WTC11 (cell line): ENCODE data around the gene TBC1D24. TPM values are rescaled to one million over a fixed set of nuclear protein-coding genes. Genes with fewer than 3 reads are reported as not detected.

Experiments
- ATAC-seq: fragments of 200-7000 bp; cut with Tn5 transposase; 2 replicates; pipeline ENCODE4 v1.10.0; 2021; ENCODE audit warnings: mild to moderate bottlenecking, moderate library complexity
- CTCF ChIA-PET: fragments of 300-600 bp; sonication (Branson Sonifier 250); formaldehyde crosslinking; loops from one replicate; lab custom pipeline; 2021; ENCODE audit warnings: antibody characterized with exemption; lab: Charles Lee
- POLR2A ChIA-PET: fragments of 350-600 bp; sonication (Branson Sonifier 250); formaldehyde crosslinking; loops from one replicate; lab custom pipeline; 2021; ENCODE audit warnings: antibody characterized with exemption; lab: Charles Lee
- DNase-seq: peaks from one replicate; pipeline ENCODE4 v3.0.0; 2021; ENCODE audit warnings: low spot score
- H3K27ac Mint-ChIP-seq: 2 replicates; pipeline ENCODE4 v1.8.0; 2021; ENCODE audit warnings: mixed read lengths
- H3K27me3 Mint-ChIP-seq: 2 replicates; pipeline ENCODE4 v1.8.0; 2021; ENCODE audit warnings: low read depth, mild to moderate bottlenecking, moderate library complexity, mixed read lengths
- H3K36me3 Mint-ChIP-seq: 2 replicates; pipeline ENCODE4 v1.8.0; 2021; ENCODE audit warnings: mixed read lengths
- H3K4me1 Mint-ChIP-seq: 2 replicates; pipeline ENCODE4 v1.8.0; 2022; ENCODE audit warnings: mixed read lengths
- H3K4me3 Mint-ChIP-seq: 2 replicates; pipeline ENCODE4 v1.8.0; 2021; ENCODE audit warnings: mild to moderate bottlenecking, moderate library complexity, mixed read lengths
- H3K9me3 Mint-ChIP-seq: 2 replicates; pipeline ENCODE4 v1.8.0; 2021; ENCODE audit warnings: mixed read lengths
- ARID4B ChIP-seq: sonication (generic); formaldehyde crosslinking; IDR thresholded peaks from 2 replicates; pipeline ENCODE4 v1.8.0; 2023; ENCODE audit warnings: missing genetic modification reagents, mild to moderate bottlenecking, borderline replicate concordance
- ATF6 ChIP-seq: sonication (generic); formaldehyde crosslinking; IDR thresholded peaks from 2 replicates; pipeline ENCODE4 v1.8.1; 2023; ENCODE audit warnings: mild to moderate bottlenecking, missing genetic modification reagents
- FOXP1 ChIP-seq: sonication (generic); formaldehyde crosslinking; IDR thresholded peaks from 2 replicates; pipeline ENCODE4 v1.8.0; 2022; ENCODE audit warnings: missing genetic modification reagents, mild to moderate bottlenecking, moderate library complexity, borderline replicate concordance
- GRHL2 ChIP-seq: fragments of 250-450 bp; sonication (Bioruptor Pico); IDR thresholded peaks from 2 replicates; pipeline ENCODE4 v1.8.0; 2022; ENCODE audit warnings: mild to moderate bottlenecking, moderate library complexity; ENCODE audit not compliant: insufficient replicate concordance, severe bottlenecking
- GTF2I ChIP-seq: fragments of 250-450 bp; sonication (Bioruptor Pico); conservative IDR thresholded peaks from 2 replicates; pipeline ENCODE4 v1.4.0; 2021; ENCODE audit warnings: mild to moderate bottlenecking
- HMGA2 ChIP-seq: fragments of 250-450 bp; sonication (Bioruptor Pico); IDR thresholded peaks from 2 replicates; pipeline ENCODE4 v1.4.0; 2021; ENCODE audit warnings: mild to moderate bottlenecking, moderate library complexity
- IRF2 ChIP-seq: sonication (generic); formaldehyde crosslinking; IDR thresholded peaks from 2 replicates; pipeline ENCODE4 v1.8.0; 2022; ENCODE audit warnings: low read depth, missing genetic modification reagents, borderline replicate concordance
- MAX ChIP-seq: sonication (generic); formaldehyde crosslinking; IDR thresholded peaks from 2 replicates; pipeline ENCODE4 v1.8.0; 2022; ENCODE audit warnings: mild to moderate bottlenecking, missing genetic modification reagents
- NR1H2 ChIP-seq: sonication (generic); formaldehyde crosslinking; IDR thresholded peaks from 2 replicates; pipeline ENCODE4 v1.9.0; 2021; ENCODE audit warnings: mild to moderate bottlenecking, moderate library complexity, missing genetic modification reagents
- STAT6 ChIP-seq: sonication (generic); formaldehyde crosslinking; conservative IDR thresholded peaks from 2 replicates; pipeline ENCODE4 v1.8.1; 2023; ENCODE audit warnings: mild to moderate bottlenecking, low read depth, missing genetic modification reagents, moderate library complexity
- TEAD4 ChIP-seq: sonication (generic); formaldehyde crosslinking; IDR thresholded peaks from 2 replicates; pipeline ENCODE4 v1.8.0; 2022; ENCODE audit warnings: mild to moderate bottlenecking, missing genetic modification reagents
- ZBTB21 ChIP-seq: sonication (generic); formaldehyde crosslinking; IDR thresholded peaks from 2 replicates; pipeline ENCODE4 v1.8.1; 2023; ENCODE audit warnings: mild to moderate bottlenecking, missing genetic modification reagents, borderline replicate concordance
- ZMAT4 ChIP-seq: fragments of 250-450 bp; sonication (Bioruptor Pico); IDR thresholded peaks from 2 replicates; pipeline ENCODE4 v1.9.0; 2021; ENCODE audit warnings: mild to moderate bottlenecking
- ZNF138 ChIP-seq: sonication (generic); formaldehyde crosslinking; conservative IDR thresholded peaks from 2 replicates; pipeline ENCODE4 v1.8.1; 2022; ENCODE audit warnings: mild to moderate bottlenecking, moderate library complexity, missing genetic modification reagents
- ZNF263 ChIP-seq: sonication (generic); formaldehyde crosslinking; IDR thresholded peaks from 2 replicates; pipeline ENCODE4 v1.8.1; 2022; ENCODE audit warnings: low read depth, mild to moderate bottlenecking, moderate library complexity, missing genetic modification reagents
- ZNF317 ChIP-seq: sonication (generic); formaldehyde crosslinking; IDR thresholded peaks from 2 replicates; pipeline ENCODE4 v1.8.1; 2023; ENCODE audit warnings: low read depth, mild to moderate bottlenecking, moderate library complexity, missing genetic modification reagents, borderline replicate concordance
- ZNF416 ChIP-seq: fragments of 250-450 bp; sonication (Bioruptor Pico); IDR thresholded peaks from 2 replicates; pipeline ENCODE4 v1.9.0; 2021; ENCODE audit warnings: mild to moderate bottlenecking, inconsistent platforms
- total RNA-seq: library from RNA; stranded (reverse); gene quantifications from 3 replicates; pipeline ENCODE4 v1.2.3, GENCODE V29; 2021
- TF ChIP-seq, protein P1 (sequence below): sonication (generic); formaldehyde crosslinking; IDR thresholded peaks from 2 replicates; pipeline ENCODE4 v1.8.1; 2023; ENCODE audit warnings: mild to moderate bottlenecking, moderate library complexity, missing genetic modification reagents

The TBC1D24 gene
- total RNA-seq, 1 experiment from 2014 or later = 21.0 TPM

DNA sequence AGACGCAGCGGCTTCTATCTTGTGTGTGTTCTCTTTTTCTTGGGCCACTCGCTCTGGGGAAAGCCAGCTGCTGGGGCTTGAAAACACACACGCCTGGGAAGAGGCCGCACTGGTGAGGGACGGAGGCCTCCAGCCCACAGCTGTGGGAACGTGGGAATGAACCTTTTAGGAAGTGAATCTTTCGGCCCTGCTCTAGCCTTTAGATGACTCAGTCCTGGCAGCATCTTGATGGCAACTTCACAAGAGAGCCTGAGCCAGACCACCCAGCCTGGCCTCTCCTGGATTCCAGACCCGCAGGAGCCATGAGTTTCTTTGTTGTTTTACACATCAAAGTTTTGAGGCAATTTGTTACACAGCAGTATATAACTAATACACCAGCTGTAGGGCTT is 60.7 kb downstream of the TBC1D24 start:
- ATAC-seq (no peak), DNase-seq (no peak)
- TF ChIP-seq NR1H2 (CRISPR knock-in tag) (no peak), ZMAT4 (CRISPR knock-in tag) (no peak), ZNF263 (CRISPR knock-in tag) (no peak), FOXP1 (no peak), ZNF416 (CRISPR knock-in tag) (no peak)
- H3K9me3 Mint-ChIP-seq = no peaks in the 10 kb centered on the region
- CTCF ChIA-PET = no interaction called here
- peaks cover 8% of the 10 kb centered on the region; the same call in 1 of the 2 replicates for H3K27me3 Mint-ChIP-seq
- POLR2A ChIA-PET = interaction anchor here (0.6 kb wide), 1 partner anchor 8 kb away, joined by 3 read pairs; no protein-coding TSS in a partner anchor
- H3K4me1 Mint-ChIP-seq = peaks cover 14% of the 10 kb centered on the region
- H3K4me3 Mint-ChIP-seq = no peak overlapping the region
- no peaks in the 10 kb centered on the region for H3K36me3 Mint-ChIP-seq
- H3K27ac Mint-ChIP-seq = no peak overlapping the region

DNA sequence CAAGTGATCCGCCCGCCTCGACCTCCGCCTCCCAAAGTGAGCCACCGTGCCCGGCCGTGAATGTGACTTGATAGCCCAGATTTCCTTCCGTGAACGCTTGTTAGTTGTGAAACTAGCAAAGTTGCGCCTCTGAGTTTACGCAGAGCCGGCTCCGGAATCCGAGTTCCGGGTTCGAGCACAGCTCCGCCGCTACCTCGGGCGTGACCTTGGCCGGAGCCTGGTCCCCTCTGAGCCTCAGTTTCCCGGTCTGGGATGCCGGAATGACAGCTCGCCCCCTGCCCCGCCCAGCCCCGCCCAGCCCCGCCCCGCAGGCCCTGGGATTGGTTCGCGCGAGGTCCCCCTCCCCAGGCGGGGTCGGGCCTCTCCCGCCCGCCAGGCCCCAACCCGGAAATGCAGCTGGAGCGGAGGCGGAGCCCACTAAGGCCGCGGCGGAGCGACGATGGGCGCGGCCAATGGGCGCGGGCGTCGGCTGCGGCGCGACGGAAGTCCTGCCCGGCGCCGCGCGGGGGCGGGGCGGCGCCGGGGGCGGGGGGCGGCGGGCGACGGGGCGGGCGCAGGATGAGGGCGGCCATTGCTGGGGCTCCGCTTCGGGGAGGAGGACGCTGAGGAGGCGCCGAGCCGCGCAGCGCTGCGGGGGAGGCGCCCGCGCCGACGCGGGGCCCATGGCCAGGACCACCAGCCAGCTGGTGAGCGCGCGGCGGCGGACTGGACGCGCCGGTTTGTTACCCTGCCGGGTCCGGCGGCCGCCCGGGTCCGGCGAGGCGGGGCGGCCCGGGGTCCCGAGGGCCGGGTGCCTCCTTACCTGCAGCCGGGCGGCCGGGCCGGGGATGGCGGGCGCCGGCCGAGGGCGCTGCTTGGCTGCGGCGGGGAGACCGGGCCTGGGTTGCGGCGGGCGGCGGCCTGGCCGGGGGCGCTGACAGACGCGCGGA is 62.8 kb downstream of the TBC1D24 start, which contains the start of gene PDPK1:
Gene PDPK1, plus strand, starts transcription at position 571 of the 929 bp plus-strand sequence. Its CDS starts 92 bp downstream, at position 663.
- ChIA-PET POLR2A (interaction anchor here (0.5 to 1.1 kb wide), 4 partner anchors 17 to 222 kb away, joined by 3 to 7 read pairs (median 5); partner anchors contain the start of gene ATP6V0C), CTCF (interaction anchor here (0.6 to 1.0 kb wide), 4 partner anchors 25 to 514 kb away, joined by 3 to 5 read pairs (median 3); partner anchors contain the start of gene ATP6V0C)
- peaks cover 12% of the 10 kb centered on the region for H3K4me1 Mint-ChIP-seq
- peak; percentile 93 for DNase-seq
- H3K4me3 Mint-ChIP-seq = peak within 1 kb of the TSS; percentile 75
- H3K27ac Mint-ChIP-seq = peak within 1 kb of the TSS; percentile 76
- peaks cover 8% of the 10 kb centered on the region; the same call in 1 of the 2 replicates for H3K27me3 Mint-ChIP-seq
- no peaks in the 10 kb centered on the region for H3K36me3 Mint-ChIP-seq
- no peaks in the 10 kb centered on the region for H3K9me3 Mint-ChIP-seq
- peak; percentile 94 for ATAC-seq
- TF ChIP-seq GRHL2 (CRISPR knock-in tag) = no peak
- no peak for TF ChIP-seq IRF2
- TF ChIP-seq TEAD4 (CRISPR knock-in tag) = no peak
- no peak for TF ChIP-seq ARID4B (CRISPR knock-in tag)
- no peak for TF ChIP-seq HMGA2 (CRISPR knock-in tag)
- no peak for TF ChIP-seq MAX (CRISPR knock-in tag)
- no peak for TF ChIP-seq ZNF317 (CRISPR knock-in tag)
- no peak for TF ChIP-seq ZNF138 (CRISPR knock-in tag)
- no peak for TF ChIP-seq STAT6 (CRISPR knock-in tag)
- TF ChIP-seq ZBTB21 (CRISPR knock-in tag) = no peak
- TF ChIP-seq, protein P1, sequence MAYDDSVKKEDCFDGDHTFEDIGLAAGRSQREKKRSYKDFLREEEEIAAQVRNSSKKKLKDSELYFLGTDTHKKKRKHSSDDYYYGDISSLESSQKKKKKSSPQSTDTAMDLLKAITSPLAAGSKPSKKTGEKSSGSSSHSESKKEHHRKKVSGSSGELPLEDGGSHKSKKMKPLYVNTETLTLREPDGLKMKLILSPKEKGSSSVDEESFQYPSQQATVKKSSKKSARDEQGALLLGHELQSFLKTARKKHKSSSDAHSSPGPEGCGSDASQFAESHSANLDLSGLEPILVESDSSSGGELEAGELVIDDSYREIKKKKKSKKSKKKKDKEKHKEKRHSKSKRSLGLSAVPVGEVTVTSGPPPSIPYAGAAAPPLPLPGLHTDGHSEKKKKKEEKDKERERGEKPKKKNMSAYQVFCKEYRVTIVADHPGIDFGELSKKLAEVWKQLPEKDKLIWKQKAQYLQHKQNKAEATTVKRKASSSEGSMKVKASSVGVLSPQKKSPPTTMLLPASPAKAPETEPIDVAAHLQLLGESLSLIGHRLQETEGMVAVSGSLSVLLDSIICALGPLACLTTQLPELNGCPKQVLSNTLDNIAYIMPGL (CRISPR knock-in tag) = no peak
- no peak for TF ChIP-seq GTF2I (CRISPR knock-in tag)
- TF ChIP-seq ATF6 (CRISPR knock-in tag) = no peak
